Neural crest cell (in vitro differentiated cells): ENCODE results near the gene SUGCT. TPM values are rescaled to one million over a fixed set of nuclear protein-coding genes. Genes with fewer than 3 reads are reported as not detected.
"Not testable (repeated sequence)": the region's sequence is repeated elsewhere in the genome, so short reads cannot be mapped to it uniquely, and the experiment has no call there.

Experiments used
- DNase-seq: peaks from one replicate; pipeline ENCODE4 v3.0.0; 2021; ENCODE audit warnings: low read depth, mixed read lengths, low spot score
- H3K27ac Mint-ChIP-seq: one replicate; pipeline ENCODE4 v1.8.0; 2021; ENCODE audit warnings: mild to moderate bottlenecking, mixed read lengths; ENCODE audit not compliant: unreplicated experiment
- H3K27me3 Mint-ChIP-seq: 2 replicates; pipeline ENCODE4 v1.8.0; 2021; ENCODE audit warnings: low read depth, mild to moderate bottlenecking, mixed read lengths
- H3K36me3 Mint-ChIP-seq: 2 replicates; pipeline ENCODE4 v1.8.0; 2021; ENCODE audit warnings: low read depth, mild to moderate bottlenecking, mixed read lengths
- H3K4me1 Mint-ChIP-seq: 2 replicates; pipeline ENCODE4 v1.8.0; 2021; ENCODE audit warnings: mixed read lengths
- H3K4me3 Mint-ChIP-seq: one replicate; pipeline ENCODE4 v1.8.0; 2021; ENCODE audit warnings: mild to moderate bottlenecking, mixed read lengths
- H3K9me3 Mint-ChIP-seq: 2 replicates; pipeline ENCODE4 v1.8.0; 2021; ENCODE audit warnings: mixed read lengths
- CTCF ChIP-seq: fragments of 200-600 bp; sonication (generic); conservative IDR thresholded peaks from 2 replicates; pipeline ENCODE4 v1.5.0; 2021; ENCODE audit warnings: antibody characterized with exemption, mild to moderate bottlenecking
- total RNA-seq: library from RNA; stranded (reverse); gene quantifications from 2 replicates; pipeline ENCODE4 v1.2.1, GENCODE V29; 2021

Gene SUGCT
- total RNA-seq, 1 donor from 2014 or later = 5.9 TPM

GRCh38 chr7:40646717-40647116 lies 511.9 kb downstream of the SUGCT start:
- Mint-ChIP-seq H3K27ac (no peak overlapping the region), H3K36me3 (no peaks in the 10 kb centered on the region), H3K4me1 (no peaks in the 10 kb centered on the region), H3K9me3 (peaks cover 4% of the 10 kb centered on the region), H3K4me3 (no peak overlapping the region), H3K27me3 (no peaks in the 10 kb centered on the region)
- no peak for TF ChIP-seq CTCF
- no peak for DNase-seq

GRCh38 chr7:40647719-40648118 lies 512.9 kb downstream of the SUGCT start:
- Mint-ChIP-seq H3K4me1 (no peaks in the 10 kb centered on the region), H3K27ac (no peak overlapping the region), H3K4me3 (no peak overlapping the region), H3K36me3 (no peaks in the 10 kb centered on the region), H3K9me3 (peaks cover 4% of the 10 kb centered on the region), H3K27me3 (no peaks in the 10 kb centered on the region)
- no peak for DNase-seq
- no peak for TF ChIP-seq CTCF

- Mint-ChIP-seq H3K4me1 (peaks cover 4% of the 10 kb centered on the region), H3K9me3 (peaks cover 4% of the 10 kb centered on the region), H3K27me3 (no peaks in the 10 kb centered on the region), H3K4me3 (no peak overlapping the region), H3K27ac (no peak overlapping the region), H3K36me3 (peaks cover 2% of the 10 kb centered on the region)
- TF ChIP-seq CTCF = no peak
- DNase-seq = no peak
Observed at GRCh38 chr7:40649247-40649646, 514.4 kb downstream of the SUGCT start.

- H3K27ac Mint-ChIP-seq, H3K36me3 Mint-ChIP-seq, H3K9me3 Mint-ChIP-seq, H3K27me3 Mint-ChIP-seq, H3K4me1 Mint-ChIP-seq, H3K4me3 Mint-ChIP-seq, DNase-seq: not testable (repeated sequence)
Observed at GRCh38 chr7:40650903-40651302, 516.1 kb downstream of the SUGCT start.

GRCh38 chr7:40654171-40654570 lies 519.4 kb downstream of the SUGCT start:
- DNase-seq = no peak
- H3K4me3 Mint-ChIP-seq = no peak overlapping the region
- H3K27ac Mint-ChIP-seq = no peak overlapping the region
- H3K27me3 Mint-ChIP-seq = no peaks in the 10 kb centered on the region
- peaks cover 2% of the 10 kb centered on the region for H3K36me3 Mint-ChIP-seq
- TF ChIP-seq CTCF = no peak
- H3K4me1 Mint-ChIP-seq = peaks cover 4% of the 10 kb centered on the region
- peaks cover 4% of the 10 kb centered on the region for H3K9me3 Mint-ChIP-seq

GRCh38 chr7:40655426-40655825 lies 520.6 kb downstream of the SUGCT start:
- Mint-ChIP-seq H3K27ac (no peak overlapping the region), H3K9me3 (peaks cover 4% of the 10 kb centered on the region), H3K27me3 (no peaks in the 10 kb centered on the region), H3K4me1 (peaks cover 4% of the 10 kb centered on the region), H3K36me3 (peaks cover 2% of the 10 kb centered on the region), H3K4me3 (no peak overlapping the region)
- no peak for TF ChIP-seq CTCF
- DNase-seq = no peak
